Mesothelial cell of epicardium (in vitro differentiated cells): Measurements from ENCODE around the gene CLSTN2. TPM values are rescaled to one million over a fixed set of nuclear protein-coding genes. Genes with fewer than 3 reads are reported as not detected.
A peak's percentile ranks its signal among the peaks of the same experiment; 100 is the strongest.

ENCODE experiments used
- DNase-seq, 2 experiments: peaks; one replicate each; pipeline ENCODE4 v3.0.0; 2021; ENCODE audit warnings: low spot score in 2 of 2; ENCODE audit not compliant: unreplicated experiment in 2 of 2
- H3K27ac Mint-ChIP-seq: 2 replicates; pipeline ENCODE4 v1.8.0; 2021; ENCODE audit warnings: mixed read lengths
- H3K27me3 Mint-ChIP-seq: 2 replicates; pipeline ENCODE4 v1.8.0; 2021; ENCODE audit warnings: low read depth, mixed read lengths
- H3K36me3 Mint-ChIP-seq: 2 replicates; pipeline ENCODE4 v1.8.0; 2021; ENCODE audit warnings: mixed read lengths
- H3K4me1 Mint-ChIP-seq: 2 replicates; pipeline ENCODE4 v1.8.0; 2021; ENCODE audit warnings: mixed read lengths
- H3K4me3 Mint-ChIP-seq: 2 replicates; pipeline ENCODE4 v1.8.0; 2021; ENCODE audit warnings: mild to moderate bottlenecking, moderate library complexity, mixed read lengths
- H3K9me3 Mint-ChIP-seq: 2 replicates; pipeline ENCODE4 v1.8.0; 2021; ENCODE audit warnings: mixed read lengths
- total RNA-seq: library from RNA; stranded (reverse); gene quantifications from 3 replicates; pipeline ENCODE4 v1.2.1, GENCODE V29; 2021
- TF ChIP-seq, protein P1 (sequence below): fragments of 200-600 bp; sonication (generic); IDR thresholded peaks from one replicate; pipeline ENCODE4 v1.5.0; 2021; ENCODE audit warnings: antibody characterized with exemption; ENCODE audit not compliant: unreplicated experiment

CLSTN2 gene
- total RNA-seq, 1 donor from 2014 or later = 18.2 TPM

DNA sequence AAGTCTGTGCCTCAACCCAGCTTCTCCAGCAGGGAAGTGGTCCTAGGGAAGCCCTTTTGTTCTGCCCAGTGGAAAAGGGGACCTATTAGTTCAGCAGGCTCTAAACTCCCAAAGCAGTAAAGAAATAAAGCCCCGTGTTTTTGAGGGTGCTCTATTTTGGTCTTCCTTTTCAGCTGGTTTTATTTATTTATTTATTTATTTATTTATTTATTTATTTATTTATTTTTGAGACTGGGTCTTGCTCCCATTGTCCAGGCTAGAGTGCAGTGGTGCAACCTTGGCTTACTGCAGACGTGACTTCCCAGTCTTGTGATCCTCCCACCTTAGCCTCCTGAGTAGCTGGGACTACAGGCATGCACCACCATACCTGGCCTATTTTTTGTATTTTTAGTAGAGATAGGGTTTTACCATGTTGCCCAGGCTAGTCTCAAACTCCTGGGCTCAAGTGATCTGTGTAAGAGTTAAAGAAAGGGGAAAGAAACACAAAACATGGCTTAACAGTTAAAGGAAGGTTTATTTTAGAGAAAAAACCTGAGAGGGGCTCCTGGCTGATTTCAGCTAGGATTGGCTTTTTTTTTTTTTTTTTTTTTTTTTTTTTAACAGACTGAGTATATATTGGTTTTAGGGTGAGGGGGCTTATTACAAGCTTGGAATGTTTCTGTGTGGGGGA is 154.6 kb downstream of the CLSTN2 start:
- peaks cover 21% of the 10 kb centered on the region for H3K9me3 Mint-ChIP-seq
- H3K27ac Mint-ChIP-seq = no peak overlapping the region
- H3K36me3 Mint-ChIP-seq = peaks cover 2% of the 10 kb centered on the region
- H3K27me3 Mint-ChIP-seq = peaks cover 21% of the 10 kb centered on the region
- TF ChIP-seq, protein P1, sequence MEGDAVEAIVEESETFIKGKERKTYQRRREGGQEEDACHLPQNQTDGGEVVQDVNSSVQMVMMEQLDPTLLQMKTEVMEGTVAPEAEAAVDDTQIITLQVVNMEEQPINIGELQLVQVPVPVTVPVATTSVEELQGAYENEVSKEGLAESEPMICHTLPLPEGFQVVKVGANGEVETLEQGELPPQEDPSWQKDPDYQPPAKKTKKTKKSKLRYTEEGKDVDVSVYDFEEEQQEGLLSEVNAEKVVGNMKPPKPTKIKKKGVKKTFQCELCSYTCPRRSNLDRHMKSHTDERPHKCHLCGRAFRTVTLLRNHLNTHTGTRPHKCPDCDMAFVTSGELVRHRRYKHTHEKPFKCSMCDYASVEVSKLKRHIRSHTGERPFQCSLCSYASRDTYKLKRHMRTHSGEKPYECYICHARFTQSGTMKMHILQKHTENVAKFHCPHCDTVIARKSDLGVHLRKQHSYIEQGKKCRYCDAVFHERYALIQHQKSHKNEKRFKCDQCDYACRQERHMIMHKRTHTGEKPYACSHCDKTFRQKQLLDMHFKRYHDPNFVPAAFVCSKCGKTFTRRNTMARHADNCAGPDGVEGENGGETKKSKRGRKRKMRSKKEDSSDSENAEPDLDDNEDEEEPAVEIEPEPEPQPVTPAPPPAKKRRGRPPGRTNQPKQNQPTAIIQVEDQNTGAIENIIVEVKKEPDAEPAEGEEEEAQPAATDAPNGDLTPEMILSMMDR = no peak
- no peak overlapping the region for H3K4me3 Mint-ChIP-seq
- no peak for DNase-seq
- H3K4me1 Mint-ChIP-seq = peaks cover 10% of the 10 kb centered on the region

DNA sequence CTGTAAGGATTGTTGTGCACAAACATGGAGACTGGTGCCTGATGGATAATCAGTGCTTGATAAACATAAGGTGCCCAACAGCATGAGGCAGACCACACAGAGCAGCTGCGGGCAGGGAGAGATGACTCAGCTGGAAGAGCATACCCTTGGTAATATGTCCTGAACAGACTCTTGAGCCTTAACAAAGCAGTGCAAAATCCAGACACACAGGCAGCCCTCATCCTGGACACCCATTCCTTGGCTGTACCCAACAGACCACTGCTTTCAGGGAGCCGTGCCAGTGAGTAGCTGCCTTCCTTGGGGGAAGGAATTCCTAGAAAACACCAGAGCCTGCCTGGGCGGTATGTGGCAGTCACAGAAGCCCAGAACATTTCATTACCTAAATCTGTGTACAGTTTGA is 156.2 kb downstream of the CLSTN2 start:
- TF ChIP-seq, protein P1 = no peak
- H3K9me3 Mint-ChIP-seq = peaks cover 21% of the 10 kb centered on the region
- no peak for DNase-seq
- peaks cover 2% of the 10 kb centered on the region for H3K36me3 Mint-ChIP-seq
- peaks cover 10% of the 10 kb centered on the region for H3K4me1 Mint-ChIP-seq
- no peak overlapping the region for H3K27ac Mint-ChIP-seq
- H3K27me3 Mint-ChIP-seq = peaks cover 17% of the 10 kb centered on the region
- H3K4me3 Mint-ChIP-seq = no peak overlapping the region

DNA sequence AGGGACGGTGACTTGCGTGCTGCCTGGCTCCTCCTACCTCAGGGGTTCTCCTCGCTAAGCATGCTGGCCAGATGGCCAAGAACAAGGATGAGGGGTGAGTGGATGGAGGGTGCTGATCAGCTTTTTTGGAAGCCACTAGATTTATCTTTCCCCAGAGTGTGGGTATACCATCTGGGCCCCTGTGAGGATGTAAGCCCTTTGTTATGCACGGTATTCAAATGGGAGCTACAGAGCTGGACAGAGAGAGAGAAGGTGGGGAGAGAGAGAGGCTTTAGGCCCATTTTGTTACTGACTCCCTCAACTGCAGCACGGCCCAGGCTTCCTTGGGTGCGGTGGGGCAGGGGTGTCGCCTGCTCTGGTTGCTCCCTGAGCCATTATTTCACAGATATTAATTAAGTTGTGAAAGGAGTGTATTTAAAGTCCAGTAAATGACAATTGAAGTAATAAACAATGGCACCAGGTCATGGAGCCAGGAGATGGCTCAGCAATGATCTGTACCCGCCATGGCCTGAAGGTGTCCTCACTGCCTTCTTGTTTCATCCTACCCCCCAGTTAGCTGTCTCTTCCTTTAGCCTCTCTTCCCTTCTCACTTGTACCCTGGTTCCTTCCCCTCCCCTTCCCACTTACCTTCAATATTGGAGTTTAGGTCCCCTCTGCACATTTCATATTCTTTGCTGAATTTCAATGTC is 158.0 kb downstream of the CLSTN2 start:
- Mint-ChIP-seq H3K9me3 (peaks cover 14% of the 10 kb centered on the region), H3K4me1 (peaks cover 10% of the 10 kb centered on the region), H3K27ac (no peak overlapping the region), H3K36me3 (peaks cover 2% of the 10 kb centered on the region), H3K4me3 (no peak overlapping the region), H3K27me3 (peaks cover 16% of the 10 kb centered on the region)
- TF ChIP-seq, protein P1 = no peak
- DNase-seq = no peak

DNA sequence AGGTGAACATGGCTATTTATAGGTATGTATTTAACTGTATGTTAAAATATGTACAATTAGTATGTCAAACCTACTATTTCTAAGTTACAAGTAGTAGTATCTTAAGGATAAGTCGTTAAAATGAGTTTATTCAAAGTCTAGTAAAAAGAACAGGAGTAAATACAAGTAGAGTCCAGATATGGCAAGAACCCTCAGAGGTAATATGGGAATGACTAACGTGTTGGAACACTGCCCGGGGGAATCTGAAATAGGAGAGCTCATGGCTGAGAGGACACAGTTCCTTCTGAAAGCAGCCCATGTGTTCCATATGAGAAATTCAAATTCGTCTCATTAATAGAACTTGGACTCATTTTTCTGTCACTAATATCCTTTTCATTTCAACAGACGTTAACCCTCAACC is 158.8 kb downstream of the CLSTN2 start:
- TF ChIP-seq, protein P1 = no peak
- DNase-seq = peak in 1 of 2 experiments; percentile 47
- peaks cover 10% of the 10 kb centered on the region for H3K4me1 Mint-ChIP-seq
- H3K27ac Mint-ChIP-seq = peak overlapping the region; percentile 13
- peaks cover 2% of the 10 kb centered on the region for H3K36me3 Mint-ChIP-seq
- peaks cover 16% of the 10 kb centered on the region for H3K27me3 Mint-ChIP-seq
- H3K9me3 Mint-ChIP-seq = peaks cover 11% of the 10 kb centered on the region
- no peak overlapping the region for H3K4me3 Mint-ChIP-seq

DNA sequence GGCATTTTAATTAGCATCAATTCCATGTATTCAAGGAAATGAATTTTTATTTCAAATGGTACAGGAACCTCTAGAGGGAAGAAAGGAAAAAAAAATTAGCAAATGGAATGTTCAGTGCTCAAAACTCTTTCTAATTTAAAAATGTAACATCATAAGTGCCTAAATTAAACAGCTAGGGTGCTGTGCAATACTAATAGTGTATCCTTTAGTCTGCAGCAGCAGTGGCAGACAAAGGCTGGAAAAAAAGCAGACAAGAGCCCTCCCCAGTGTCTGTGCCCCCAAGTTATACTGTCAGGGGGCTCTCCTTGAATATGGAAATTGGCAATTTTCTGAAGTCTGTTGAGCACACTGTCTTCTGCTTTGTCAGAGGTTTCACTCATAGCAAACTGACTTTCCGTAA is 159.5 kb downstream of the CLSTN2 start:
- H3K27me3 Mint-ChIP-seq = peaks cover 16% of the 10 kb centered on the region
- peaks cover 10% of the 10 kb centered on the region for H3K4me1 Mint-ChIP-seq
- TF ChIP-seq, protein P1 = no peak
- peaks cover 11% of the 10 kb centered on the region for H3K9me3 Mint-ChIP-seq
- no peak for DNase-seq
- H3K27ac Mint-ChIP-seq = no peak overlapping the region
- peaks cover 2% of the 10 kb centered on the region for H3K36me3 Mint-ChIP-seq
- no peak overlapping the region for H3K4me3 Mint-ChIP-seq
